WTC11 (cell line): ENCODE measurements around the gene COLGALT1. TPM values are rescaled to one million over a fixed set of nuclear protein-coding genes. Genes with fewer than 3 reads are reported as not detected.

ENCODE experiments used
- ATAC-seq: fragments of 200-7000 bp; cut with Tn5 transposase; 2 replicates; pipeline ENCODE4 v1.10.0; 2021; ENCODE audit warnings: mild to moderate bottlenecking, moderate library complexity
- CTCF ChIA-PET: fragments of 300-600 bp; sonication (Branson Sonifier 250); formaldehyde crosslinking; loops from one replicate; lab custom pipeline; 2021; ENCODE audit warnings: antibody characterized with exemption; lab: Charles Lee
- POLR2A ChIA-PET: fragments of 350-600 bp; sonication (Branson Sonifier 250); formaldehyde crosslinking; loops from one replicate; lab custom pipeline; 2021; ENCODE audit warnings: antibody characterized with exemption; lab: Charles Lee
- DNase-seq: peaks from one replicate; pipeline ENCODE4 v3.0.0; 2021; ENCODE audit warnings: low spot score
- H3K27ac Mint-ChIP-seq: 2 replicates; pipeline ENCODE4 v1.8.0; 2021; ENCODE audit warnings: mixed read lengths
- H3K27me3 Mint-ChIP-seq: 2 replicates; pipeline ENCODE4 v1.8.0; 2021; ENCODE audit warnings: low read depth, mild to moderate bottlenecking, moderate library complexity, mixed read lengths
- H3K36me3 Mint-ChIP-seq: 2 replicates; pipeline ENCODE4 v1.8.0; 2021; ENCODE audit warnings: mixed read lengths
- H3K4me1 Mint-ChIP-seq: 2 replicates; pipeline ENCODE4 v1.8.0; 2022; ENCODE audit warnings: mixed read lengths
- H3K4me3 Mint-ChIP-seq: 2 replicates; pipeline ENCODE4 v1.8.0; 2021; ENCODE audit warnings: mild to moderate bottlenecking, moderate library complexity, mixed read lengths
- H3K9me3 Mint-ChIP-seq: 2 replicates; pipeline ENCODE4 v1.8.0; 2021; ENCODE audit warnings: mixed read lengths
- AR ChIP-seq: fragments of 250-450 bp; sonication (Bioruptor Pico); IDR thresholded peaks from 2 replicates; pipeline ENCODE4 v1.9.0; 2021; ENCODE audit warnings: mild to moderate bottlenecking
- CREM ChIP-seq: sonication (generic); formaldehyde crosslinking; IDR thresholded peaks from 2 replicates; pipeline ENCODE4 v1.8.1; 2022; ENCODE audit warnings: mild to moderate bottlenecking, missing genetic modification reagents, moderate library complexity
- CTCF ChIP-seq: fragments of 200-600 bp; IDR thresholded peaks from 2 replicates; pipeline ENCODE4 v1.8.0; 2022; ENCODE audit warnings: antibody characterized with exemption
- E2F4 ChIP-seq: sonication (generic); formaldehyde crosslinking; IDR thresholded peaks from 2 replicates; pipeline ENCODE4 v1.8.1; 2022; ENCODE audit warnings: low read depth, mild to moderate bottlenecking, moderate library complexity, missing genetic modification reagents, borderline replicate concordance
- ELF4 ChIP-seq: sonication (generic); formaldehyde crosslinking; IDR thresholded peaks from 2 replicates; pipeline ENCODE4 v1.8.1; 2022; ENCODE audit warnings: low read depth, mild to moderate bottlenecking, moderate library complexity, missing genetic modification reagents
- FOXP1 ChIP-seq: sonication (generic); formaldehyde crosslinking; IDR thresholded peaks from 2 replicates; pipeline ENCODE4 v1.8.0; 2022; ENCODE audit warnings: missing genetic modification reagents, mild to moderate bottlenecking, moderate library complexity, borderline replicate concordance
- NFYB ChIP-seq: sonication (generic); formaldehyde crosslinking; conservative IDR thresholded peaks from 2 replicates; pipeline ENCODE4 v1.8.0; 2022; ENCODE audit warnings: low read depth, missing genetic modification reagents
- NR1H2 ChIP-seq: sonication (generic); formaldehyde crosslinking; IDR thresholded peaks from 2 replicates; pipeline ENCODE4 v1.9.0; 2021; ENCODE audit warnings: mild to moderate bottlenecking, moderate library complexity, missing genetic modification reagents
- PREB ChIP-seq: sonication (generic); formaldehyde crosslinking; IDR thresholded peaks from 2 replicates; pipeline ENCODE4 v1.8.1; 2022; ENCODE audit warnings: mild to moderate bottlenecking, missing genetic modification reagents, moderate library complexity, borderline replicate concordance
- RELA ChIP-seq: sonication (generic); formaldehyde crosslinking; IDR thresholded peaks from 2 replicates; pipeline ENCODE4 v1.8.1; 2022; ENCODE audit warnings: missing genetic modification reagents, mild to moderate bottlenecking, borderline replicate concordance
- RORB ChIP-seq: fragments of 250-450 bp; sonication (Bioruptor Pico); IDR thresholded peaks from 2 replicates; pipeline ENCODE4 v1.9.0; 2021; ENCODE audit warnings: mild to moderate bottlenecking
- SMAD3 ChIP-seq: sonication (generic); formaldehyde crosslinking; IDR thresholded peaks from 2 replicates; pipeline ENCODE4 v1.8.0; 2022; ENCODE audit warnings: missing genetic modification reagents, mild to moderate bottlenecking, borderline replicate concordance
- USF1 ChIP-seq: sonication (generic); formaldehyde crosslinking; IDR thresholded peaks from 2 replicates; pipeline ENCODE4 v1.8.0; 2022; ENCODE audit warnings: mild to moderate bottlenecking, missing genetic modification reagents
- total RNA-seq: library from RNA; stranded (reverse); gene quantifications from 3 replicates; pipeline ENCODE4 v1.2.3, GENCODE V29; 2021
- TF ChIP-seq, protein P1 (sequence below): sonication (generic); formaldehyde crosslinking; conservative IDR thresholded peaks from 2 replicates; pipeline ENCODE4 v1.8.1; 2023; ENCODE audit warnings: mild to moderate bottlenecking, low read depth, missing genetic modification reagents, moderate library complexity
- TF ChIP-seq, protein P2 (sequence below): sonication (generic); formaldehyde crosslinking; IDR thresholded peaks from 2 replicates; pipeline ENCODE4 v1.8.1; 2022; ENCODE audit warnings: low read depth, missing genetic modification reagents, borderline replicate concordance
- TF ChIP-seq, protein P3 (sequence below): sonication (generic); formaldehyde crosslinking; IDR thresholded peaks from 2 replicates; pipeline ENCODE4 v1.8.0; 2022; ENCODE audit warnings: mild to moderate bottlenecking, missing genetic modification reagents
- TF ChIP-seq, protein P4 (sequence below): sonication (generic); formaldehyde crosslinking; IDR thresholded peaks from 2 replicates; pipeline ENCODE4 v1.8.0; 2022; ENCODE audit warnings: mild to moderate bottlenecking, missing genetic modification reagents
- TF ChIP-seq, protein P5 (sequence below): sonication (generic); formaldehyde crosslinking; IDR thresholded peaks from 2 replicates; pipeline ENCODE4 v1.8.0; 2022; ENCODE audit warnings: mild to moderate bottlenecking, missing genetic modification reagents

The COLGALT1 gene
- total RNA-seq, 1 experiment from 2014 or later, result 54.0 TPM

GRCh38 chr19:17532116-17532515 is 23.3 kb upstream of the COLGALT1 start (continued):
- TF ChIP-seq, protein P1, sequence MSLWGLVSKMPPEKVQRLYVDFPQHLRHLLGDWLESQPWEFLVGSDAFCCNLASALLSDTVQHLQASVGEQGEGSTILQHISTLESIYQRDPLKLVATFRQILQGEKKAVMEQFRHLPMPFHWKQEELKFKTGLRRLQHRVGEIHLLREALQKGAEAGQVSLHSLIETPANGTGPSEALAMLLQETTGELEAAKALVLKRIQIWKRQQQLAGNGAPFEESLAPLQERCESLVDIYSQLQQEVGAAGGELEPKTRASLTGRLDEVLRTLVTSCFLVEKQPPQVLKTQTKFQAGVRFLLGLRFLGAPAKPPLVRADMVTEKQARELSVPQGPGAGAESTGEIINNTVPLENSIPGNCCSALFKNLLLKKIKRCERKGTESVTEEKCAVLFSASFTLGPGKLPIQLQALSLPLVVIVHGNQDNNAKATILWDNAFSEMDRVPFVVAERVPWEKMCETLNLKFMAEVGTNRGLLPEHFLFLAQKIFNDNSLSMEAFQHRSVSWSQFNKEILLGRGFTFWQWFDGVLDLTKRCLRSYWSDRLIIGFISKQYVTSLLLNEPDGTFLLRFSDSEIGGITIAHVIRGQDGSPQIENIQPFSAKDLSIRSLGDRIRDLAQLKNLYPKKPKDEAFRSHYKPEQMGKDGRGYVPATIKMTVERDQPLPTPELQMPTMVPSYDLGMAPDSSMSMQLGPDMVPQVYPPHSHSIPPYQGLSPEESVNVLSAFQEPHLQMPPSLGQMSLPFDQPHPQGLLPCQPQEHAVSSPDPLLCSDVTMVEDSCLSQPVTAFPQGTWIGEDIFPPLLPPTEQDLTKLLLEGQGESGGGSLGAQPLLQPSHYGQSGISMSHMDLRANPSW (CRISPR knock-in tag), result no peak

GRCh38 chr19:17532557-17532956 is 22.9 kb upstream of the COLGALT1 start:
- ChIA-PET CTCF (interaction anchor here (0.7 to 5.2 kb wide), 2 partner anchors 35 to 73 kb away, joined by 4 to 43 read pairs; no protein-coding TSS in a partner anchor), POLR2A (no interaction called here)
- ATAC-seq, result no peak
- H3K9me3 Mint-ChIP-seq, result peaks cover 9% of the 10 kb centered on the region
- peaks cover 3% of the 10 kb centered on the region; the same call in 1 of the 2 replicates for H3K36me3 Mint-ChIP-seq
- no peak overlapping the region for H3K27ac Mint-ChIP-seq
- peaks cover 11% of the 10 kb centered on the region for H3K4me1 Mint-ChIP-seq
- H3K27me3 Mint-ChIP-seq, result peaks cover 13% of the 10 kb centered on the region
- DNase-seq, result no peak
- no peak for TF ChIP-seq NR1H2 (CRISPR knock-in tag)
- TF ChIP-seq, protein P2, sequence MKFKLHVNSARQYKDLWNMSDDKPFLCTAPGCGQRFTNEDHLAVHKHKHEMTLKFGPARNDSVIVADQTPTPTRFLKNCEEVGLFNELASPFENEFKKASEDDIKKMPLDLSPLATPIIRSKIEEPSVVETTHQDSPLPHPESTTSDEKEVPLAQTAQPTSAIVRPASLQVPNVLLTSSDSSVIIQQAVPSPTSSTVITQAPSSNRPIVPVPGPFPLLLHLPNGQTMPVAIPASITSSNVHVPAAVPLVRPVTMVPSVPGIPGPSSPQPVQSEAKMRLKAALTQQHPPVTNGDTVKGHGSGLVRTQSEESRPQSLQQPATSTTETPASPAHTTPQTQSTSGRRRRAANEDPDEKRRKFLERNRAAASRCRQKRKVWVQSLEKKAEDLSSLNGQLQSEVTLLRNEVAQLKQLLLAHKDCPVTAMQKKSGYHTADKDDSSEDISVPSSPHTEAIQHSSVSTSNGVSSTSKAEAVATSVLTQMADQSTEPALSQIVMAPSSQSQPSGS, result no peak
- no peak for TF ChIP-seq CREM (CRISPR knock-in tag)
- no peak for TF ChIP-seq FOXP1 (CRISPR knock-in tag)
- TF ChIP-seq RELA (CRISPR knock-in tag), result no peak
- TF ChIP-seq RORB (CRISPR knock-in tag), result no peak
- no peak for TF ChIP-seq AR
- TF ChIP-seq ELF4 (CRISPR knock-in tag), result no peak
- TF ChIP-seq NFYB (CRISPR knock-in tag), result no peak
- no peak for TF ChIP-seq PREB (CRISPR knock-in tag)
- TF ChIP-seq USF1 (CRISPR knock-in tag), result no peak
- TF ChIP-seq, protein P3, sequence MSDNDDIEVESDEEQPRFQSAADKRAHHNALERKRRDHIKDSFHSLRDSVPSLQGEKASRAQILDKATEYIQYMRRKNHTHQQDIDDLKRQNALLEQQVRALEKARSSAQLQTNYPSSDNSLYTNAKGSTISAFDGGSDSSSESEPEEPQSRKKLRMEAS (CRISPR knock-in tag), result no peak
- TF ChIP-seq, protein P4, sequence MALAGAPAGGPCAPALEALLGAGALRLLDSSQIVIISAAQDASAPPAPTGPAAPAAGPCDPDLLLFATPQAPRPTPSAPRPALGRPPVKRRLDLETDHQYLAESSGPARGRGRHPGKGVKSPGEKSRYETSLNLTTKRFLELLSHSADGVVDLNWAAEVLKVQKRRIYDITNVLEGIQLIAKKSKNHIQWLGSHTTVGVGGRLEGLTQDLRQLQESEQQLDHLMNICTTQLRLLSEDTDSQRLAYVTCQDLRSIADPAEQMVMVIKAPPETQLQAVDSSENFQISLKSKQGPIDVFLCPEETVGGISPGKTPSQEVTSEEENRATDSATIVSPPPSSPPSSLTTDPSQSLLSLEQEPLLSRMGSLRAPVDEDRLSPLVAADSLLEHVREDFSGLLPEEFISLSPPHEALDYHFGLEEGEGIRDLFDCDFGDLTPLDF (CRISPR knock-in tag), result no peak
- TF ChIP-seq, protein P5, sequence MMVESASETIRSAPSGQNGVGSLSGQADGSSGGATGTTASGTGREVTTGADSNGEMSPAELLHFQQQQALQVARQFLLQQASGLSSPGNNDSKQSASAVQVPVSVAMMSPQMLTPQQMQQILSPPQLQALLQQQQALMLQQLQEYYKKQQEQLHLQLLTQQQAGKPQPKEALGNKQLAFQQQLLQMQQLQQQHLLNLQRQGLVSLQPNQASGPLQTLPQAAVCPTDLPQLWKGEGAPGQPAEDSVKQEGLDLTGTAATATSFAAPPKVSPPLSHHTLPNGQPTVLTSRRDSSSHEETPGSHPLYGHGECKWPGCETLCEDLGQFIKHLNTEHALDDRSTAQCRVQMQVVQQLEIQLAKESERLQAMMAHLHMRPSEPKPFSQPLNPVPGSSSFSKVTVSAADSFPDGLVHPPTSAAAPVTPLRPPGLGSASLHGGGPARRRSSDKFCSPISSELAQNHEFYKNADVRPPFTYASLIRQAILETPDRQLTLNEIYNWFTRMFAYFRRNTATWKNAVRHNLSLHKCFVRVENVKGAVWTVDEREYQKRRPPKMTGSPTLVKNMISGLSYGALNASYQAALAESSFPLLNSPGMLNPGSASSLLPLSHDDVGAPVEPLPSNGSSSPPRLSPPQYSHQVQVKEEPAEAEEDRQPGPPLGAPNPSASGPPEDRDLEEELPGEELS, result no peak
- TF ChIP-seq E2F4 (CRISPR knock-in tag), result no peak
- TF ChIP-seq SMAD3 (CRISPR knock-in tag), result no peak
- no peak for TF ChIP-seq CTCF
- H3K4me3 Mint-ChIP-seq, result no peak overlapping the region
